ENCODE data around the gene MRPL34. TPM values are rescaled to one million over a fixed set of nuclear protein-coding genes. Genes with fewer than 3 reads are reported as not detected.

The MRPL34 gene
- total and polyA plus RNA-seq, 2 experiments from 2014 or later, result 23.0 to 78.8 TPM

DNA sequence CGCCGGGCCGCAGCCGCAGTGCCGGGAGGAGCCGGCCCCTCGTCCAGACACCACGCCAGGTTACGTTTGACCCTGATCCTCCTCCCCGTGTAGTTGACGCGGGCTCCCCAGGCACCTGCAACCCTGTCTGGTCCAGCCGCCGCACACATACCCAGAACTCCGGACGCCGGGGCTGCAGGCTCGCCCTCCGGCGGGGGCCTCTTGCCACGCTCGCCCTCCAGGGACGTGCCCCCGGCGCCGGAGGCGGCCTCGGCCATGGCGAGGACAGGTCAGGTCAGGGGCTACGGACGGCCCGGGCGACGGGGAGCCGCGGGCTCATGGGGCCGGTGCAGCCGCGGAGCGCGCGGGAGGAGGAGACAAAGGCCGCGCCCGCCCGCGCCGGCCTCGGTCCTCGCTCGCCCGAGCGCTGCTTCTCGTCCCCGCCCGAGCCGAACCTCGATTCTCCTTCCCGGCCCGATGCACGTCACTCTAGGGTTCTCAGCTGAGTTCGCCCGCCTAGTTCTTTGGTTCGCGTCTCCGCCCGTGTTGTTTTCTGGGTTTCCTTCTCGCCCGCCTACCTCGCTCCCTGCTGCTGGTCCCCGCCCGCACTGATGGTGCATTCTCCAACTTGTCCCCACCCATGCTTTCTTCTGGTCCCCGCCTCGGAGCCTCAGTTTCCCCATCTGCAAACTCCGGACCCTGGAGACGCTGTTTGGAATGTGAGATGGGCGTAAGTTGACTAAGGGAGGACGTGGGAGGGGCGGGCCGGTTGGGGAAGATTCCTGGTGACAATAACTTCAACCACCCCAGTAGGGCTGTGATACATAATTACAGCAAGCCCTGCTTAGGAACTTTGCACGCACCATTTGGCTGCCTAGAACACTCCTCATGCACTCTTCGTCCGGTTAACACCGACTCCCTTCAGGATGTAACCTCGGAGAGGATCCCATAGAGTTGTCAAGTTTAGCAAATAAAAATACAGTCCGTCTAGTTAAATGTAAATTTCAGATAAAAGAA, 29.0 kb downstream of the MRPL34 start, which contains the start of gene ANO8:
ANO8 (minus strand) TSS at position 442 of the 996 bp plus-strand sequence; CDS start at position 257, 185 bp downstream.
- DNase-seq, result peak; percentile 99
- Histone ChIP-seq H3K4me1 (ENCODE audit: insufficient read depth) (peaks cover 7% of the 10 kb centered on the region; the same call in 1 of the 2 replicates), H4K20me1 (ENCODE audit: insufficient read depth) (no peaks in the 10 kb centered on the region), H3F3A (ENCODE audit: insufficient read depth) (peaks cover 11% of the 10 kb centered on the region; the same call in 1 of the 2 replicates), H3K27me3 (replicated peaks; ENCODE audit: insufficient read depth) (no peaks in the 10 kb centered on the region), H3K9ac (peak within 1 kb of the TSS; percentile 63), H3K4me3 (peak within 1 kb of the TSS; percentile 77), H3K36me3 (ENCODE audit: low read depth) (no peaks in the 10 kb centered on the region), H3K9me2 (ENCODE audit: insufficient read depth) (no peaks in the 10 kb centered on the region), H3K27ac (no peak within 1 kb of the TSS), H2AFZ (peak within 1 kb of the TSS; percentile 91), H3K9me3 (ENCODE audit: low read depth) (no peaks in the 10 kb centered on the region), H3K4me2 (ENCODE audit: unreplicated experiment) (peak within 1 kb of the TSS; percentile 93), H3K79me2 (ENCODE audit: insufficient read depth) (no peaks in the 10 kb centered on the region)
- in situ Hi-C loops (cut with MboI), result no loop called here
- 3% methylated on average over 60 to 62 of the region's 86 CpGs for WGBS, 2 experiments (ENCODE audit: low coverage in 1 of 2, low lambda C conversion rate in 2 of 2, missing lambda C conversion rate in 2 of 2)
- no peak for TF ChIP-seq EZH2 (IDR thresholded peaks at IDR 0.05; ENCODE audit: insufficient read depth, poor library complexity, severe bottlenecking)
- no peak for TF ChIP-seq EZH2phosphoT487 (IDR thresholded peaks at IDR 0.05; ENCODE audit: insufficient read depth, low read depth)

DNA sequence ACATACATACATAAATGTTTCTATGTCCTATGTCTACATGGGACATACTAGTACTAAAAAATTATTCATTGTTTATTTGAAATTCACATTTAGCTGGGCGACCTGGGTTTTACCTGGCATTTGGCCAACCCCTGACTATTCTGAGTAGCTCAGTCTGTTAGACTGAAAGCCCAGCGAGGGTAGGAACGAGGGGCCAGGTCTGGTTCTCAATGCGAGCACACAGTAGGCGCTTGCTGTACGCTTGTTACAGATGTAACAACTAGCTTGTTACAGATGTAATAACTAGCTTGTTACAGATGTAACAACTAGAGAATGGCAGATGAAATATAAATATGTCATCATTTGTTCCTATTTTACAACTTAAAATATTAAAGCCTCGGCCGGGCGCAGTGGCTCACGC, 29.9 kb downstream of the MRPL34 start:
- WGBS, 2 experiments (ENCODE audit: low coverage in 1 of 2, low lambda C conversion rate in 2 of 2, missing lambda C conversion rate in 2 of 2), result 48 to 54% methylated on average over 10 of the region's 10 CpGs
- Histone ChIP-seq H2AFZ (peak overlapping the region; percentile 96), H3K79me2 (ENCODE audit: insufficient read depth) (no peaks in the 10 kb centered on the region), H3K4me3 (no peak overlapping the region), H3K9me3 (ENCODE audit: low read depth) (no peaks in the 10 kb centered on the region), H3K9ac (no peak overlapping the region), H3K36me3 (ENCODE audit: low read depth) (no peaks in the 10 kb centered on the region), H3K27me3 (replicated peaks; ENCODE audit: insufficient read depth) (no peaks in the 10 kb centered on the region), H3F3A (ENCODE audit: insufficient read depth) (peaks cover 11% of the 10 kb centered on the region; the same call in 1 of the 2 replicates), H3K4me2 (ENCODE audit: unreplicated experiment) (no peak overlapping the region), H3K9me2 (ENCODE audit: insufficient read depth) (no peaks in the 10 kb centered on the region), H3K4me1 (ENCODE audit: insufficient read depth) (peaks cover 7% of the 10 kb centered on the region; the same call in 1 of the 2 replicates), H3K27ac (no peak overlapping the region), H4K20me1 (ENCODE audit: insufficient read depth) (no peaks in the 10 kb centered on the region)
- DNase-seq, result no peak
- no peak for TF ChIP-seq EZH2 (IDR thresholded peaks at IDR 0.05; ENCODE audit: insufficient read depth, poor library complexity, severe bottlenecking)
- TF ChIP-seq EZH2phosphoT487 (IDR thresholded peaks at IDR 0.05; ENCODE audit: insufficient read depth, low read depth), result no peak
- in situ Hi-C loops (cut with MboI), result no loop called here

DNA sequence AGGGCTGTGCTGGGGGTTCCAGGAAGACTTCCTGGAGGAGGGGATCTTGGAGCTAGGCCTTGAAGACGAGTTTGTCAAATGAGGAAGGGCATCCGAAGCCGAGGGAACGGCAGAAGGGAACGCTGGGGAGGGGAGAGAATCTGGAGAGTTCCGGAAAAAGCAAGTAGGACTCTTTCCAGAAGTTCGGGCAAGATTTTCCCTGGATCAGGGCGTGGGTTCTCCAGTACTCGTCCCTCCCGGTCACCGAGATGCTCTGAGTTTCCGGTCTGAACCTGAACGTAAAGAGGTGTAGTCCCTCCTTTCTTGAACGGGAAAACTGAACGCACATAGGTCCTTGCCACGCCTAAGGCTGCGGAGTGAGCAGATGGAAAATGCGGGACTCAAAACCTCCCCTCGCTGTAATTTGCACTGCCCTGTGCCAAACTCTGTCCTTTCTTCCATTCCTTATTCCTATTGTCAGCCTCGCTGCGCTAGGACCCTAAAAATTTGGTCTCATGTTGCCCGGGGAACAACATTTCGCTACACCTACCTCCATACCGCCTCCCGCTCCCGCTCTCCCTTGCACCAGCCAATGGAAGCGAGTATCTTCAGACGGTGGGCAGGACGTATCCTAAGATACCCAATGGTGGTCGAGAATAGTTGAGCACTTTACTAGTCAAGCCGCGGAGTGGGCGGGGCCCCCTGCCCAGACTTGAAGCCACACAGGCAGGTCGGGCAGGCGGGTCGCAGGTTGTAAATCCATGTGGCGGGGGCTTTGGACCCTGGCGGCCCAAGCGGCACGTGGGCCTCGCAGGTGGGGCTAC, 31.4 kb downstream of the MRPL34 start, which contains the start of gene GTPBP3:
GTPBP3 (plus strand) TSS at position 682 of the 803 bp plus-strand sequence; CDS start at position 741, 59 bp downstream.
- peaks cover 7% of the 10 kb centered on the region; the same call in 1 of the 2 replicates for H3K4me1 ChIP-seq (ENCODE audit: insufficient read depth)
- H3K36me3 ChIP-seq (ENCODE audit: low read depth), result no peaks in the 10 kb centered on the region
- peak within 1 kb of the TSS; percentile 89 for H3K4me3 ChIP-seq
- WGBS, 2 experiments (ENCODE audit: low coverage in 1 of 2, low lambda C conversion rate in 2 of 2, missing lambda C conversion rate in 2 of 2), result 1% methylated on average over 41 of the region's 41 CpGs
- H3K9ac ChIP-seq, result peak within 1 kb of the TSS; percentile 82
- H3K27me3 ChIP-seq (replicated peaks; ENCODE audit: insufficient read depth), result no peaks in the 10 kb centered on the region
- peak within 1 kb of the TSS; percentile 91 for H3K4me2 ChIP-seq (ENCODE audit: unreplicated experiment)
- TF ChIP-seq EZH2 (IDR thresholded peaks at IDR 0.05; ENCODE audit: insufficient read depth, poor library complexity, severe bottlenecking) (no peak), EZH2phosphoT487 (IDR thresholded peaks at IDR 0.05; ENCODE audit: insufficient read depth, low read depth) (no peak)
- DNase-seq, result peak; percentile 99
- in situ Hi-C loops (cut with MboI), result no loop called here
- H3K9me3 ChIP-seq (ENCODE audit: low read depth), result no peaks in the 10 kb centered on the region
- H2AFZ ChIP-seq, result peak within 1 kb of the TSS; percentile 96
- H3K9me2 ChIP-seq (ENCODE audit: insufficient read depth), result no peaks in the 10 kb centered on the region
- peaks cover 11% of the 10 kb centered on the region; the same call in 1 of the 2 replicates for H3F3A ChIP-seq (ENCODE audit: insufficient read depth)
- no peaks in the 10 kb centered on the region for H3K79me2 ChIP-seq (ENCODE audit: insufficient read depth)
- no peaks in the 10 kb centered on the region for H4K20me1 ChIP-seq (ENCODE audit: insufficient read depth)
- H3K27ac ChIP-seq, result peak within 1 kb of the TSS; percentile 75
